Activated CD4-positive, CD25-positive, alpha-beta regulatory T cell treated with anti-CD3 and anti-CD28 coated beads, Interleukin-2, amount 50 U/mL, for 24 hours (primary cell): Measurements from ENCODE around the gene RBMX.

Experiments used
- ATAC-seq, 2 donors: fragments of 150-1000 bp; cut with Tn5 transposase; one replicate each; pipeline ENCODE4 v1.10.0; 2021; ENCODE audit warnings: mild to moderate bottlenecking in 1 of 2, moderate library complexity in 1 of 2

The RBMX gene

DNA sequence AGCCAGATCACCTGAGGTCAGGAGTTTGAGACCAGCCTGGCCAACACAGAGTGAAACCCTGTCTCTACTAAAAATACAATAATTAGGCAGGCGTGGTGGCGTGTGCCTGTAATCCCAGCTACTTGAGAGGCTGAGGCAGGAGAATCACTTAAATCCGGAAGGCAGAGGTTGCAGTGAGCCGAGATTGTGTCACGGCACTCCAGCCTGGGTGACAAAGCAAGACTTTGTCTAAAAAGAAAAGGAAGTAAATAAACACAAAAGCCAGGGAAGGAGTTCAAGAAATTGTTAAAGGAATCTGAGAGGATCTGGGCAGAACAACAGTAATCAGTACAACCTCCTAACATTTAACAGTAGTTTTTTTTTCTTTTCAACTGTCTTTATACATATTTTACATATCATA lies 51.1 kb downstream of the RBMX start:
- no peak for ATAC-seq

- no peak for ATAC-seq
Measured at GRCh38 chrX:136828830-136829229, 51.7 kb downstream of the RBMX start.

DNA sequence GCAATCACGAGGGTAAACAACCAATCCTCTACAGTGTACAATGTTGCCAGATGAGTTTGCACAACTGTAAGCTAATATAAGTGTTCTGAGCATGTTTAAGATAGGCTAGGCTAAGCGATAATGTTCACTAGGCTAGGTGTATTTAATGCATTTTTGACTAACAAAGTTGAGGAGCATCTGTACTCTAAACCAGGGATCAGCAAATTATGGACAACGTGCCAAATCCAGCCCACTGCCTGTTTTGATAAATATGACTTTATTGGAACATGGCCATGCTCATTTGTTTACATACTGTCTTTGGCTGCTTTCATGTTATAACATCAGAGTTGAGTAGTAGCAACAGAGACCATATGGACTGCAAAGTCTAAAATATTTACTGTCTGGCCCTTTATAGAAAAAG lies 53.5 kb downstream of the RBMX start:
- no peak for ATAC-seq

DNA sequence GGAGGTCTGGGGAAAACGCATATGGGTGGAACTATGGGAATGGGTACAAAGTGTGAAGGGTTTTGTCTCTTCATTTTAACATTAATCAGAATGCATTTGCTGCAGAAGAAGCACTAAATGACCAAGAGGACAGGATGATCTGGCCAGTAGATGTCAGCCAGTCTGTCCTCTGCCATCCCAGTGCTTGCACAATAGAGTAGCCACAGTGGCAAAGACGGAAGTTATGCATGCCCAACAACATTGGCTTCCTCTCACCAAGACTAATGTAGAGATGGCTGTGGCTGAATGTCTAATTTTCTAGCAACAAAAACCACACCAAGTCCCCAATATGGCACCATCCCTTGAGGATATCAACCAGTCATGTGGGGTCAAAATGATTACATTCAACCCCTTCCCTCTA lies 54.8 kb downstream of the RBMX start:
- ATAC-seq, result no peak
